ENCODE measurements around the gene PPHLN1.

GRCh38 chr12:42486407-42486806 lies 160.4 kb downstream of the PPHLN1 start:
- TF ChIP-seq CTCF (IDR thresholded peaks at IDR 0.05) (no peak), POLR2A (IDR thresholded peaks at IDR 0.05) (no peak), POLR2AphosphoS5 (IDR thresholded peaks at IDR 0.05) (no peak)
